Adrenal gland (tissue), 5 donors: ENCODE results near the gene CHD3.

Experiments
- CTCF ChIP-seq, 6 experiments: fragments of 450-650 bp in 4 of 6; fragments of 200-600 bp in 2 of 6; sonication (generic) in 1 of 6; IDR thresholded peaks; 1 replicate in 5 of 6; 2 replicates in 1 of 6; pipeline versions ENCODE4 v1.5.1 to v1.8.0; 2016 to 2021; ENCODE audit warnings: antibody characterized with exemption in 6 of 6, mild to moderate bottlenecking in 2 of 6, moderate library complexity in 1 of 6
- POLR2A ChIP-seq, 2 donors: fragments of 450-650 bp; IDR thresholded peaks; one replicate each; pipeline ENCODE4 v1.6.1; 2017; ENCODE audit warnings: antibody characterized with exemption in 2 of 2, mild to moderate bottlenecking in 2 of 2, moderate library complexity in 1 of 2
- donor health status: DM: no; HTN: no; CAD: no.

GRCh38 chr17:7848739-7849129 lies 39.9 kb upstream of the CHD3 start:
- TF ChIP-seq POLR2A (IDR thresholded peaks at IDR 0.05) (no peak), CTCF (IDR thresholded peaks at IDR 0.05) (no peak)
